Upper lobe of right lung (tissue), 1 donor: ENCODE data around the gene C2CD2L. TPM values are rescaled to one million over a fixed set of nuclear protein-coding genes. Genes with fewer than 3 reads are reported as not detected.
"Not testable (repeated sequence)": the region's sequence is repeated elsewhere in the genome, so short reads cannot be mapped to it uniquely, and the experiment has no call there.

ENCODE experiments used
- ATAC-seq: fragments of 200-7000 bp; cut with Tn5 transposase; one replicate; pipeline ENCODE4 v1.9.1; 2020; ENCODE audit warnings: mild to moderate bottlenecking, moderate library complexity
- DNase-seq: peaks from one replicate; pipeline ENCODE4 v3.0.0-alpha.2; 2020
- H3K27ac ChIP-seq: fragments of 200-600 bp; one replicate; pipeline ENCODE4 v1.8.0; 2022
- H3K27me3 ChIP-seq: fragments of 200-600 bp; one replicate; pipeline ENCODE4 v1.8.0; 2022; ENCODE audit warnings: mild to moderate bottlenecking
- H3K36me3 ChIP-seq: fragments of 200-600 bp; one replicate; pipeline ENCODE4 v1.8.0; 2022
- H3K4me1 ChIP-seq: fragments of 200-600 bp; one replicate; pipeline ENCODE4 v1.8.0; 2022
- H3K4me3 ChIP-seq: fragments of 200-600 bp; one replicate; pipeline ENCODE4 v1.8.0; 2022; ENCODE audit warnings: mild to moderate bottlenecking
- H3K9me3 ChIP-seq: fragments of 200-600 bp; one replicate; pipeline ENCODE4 v1.8.0; 2022
- intact Hi-C: fragments of 100-400 bp; cut with DNase I; formaldehyde crosslinking; loops from one replicate; pipeline ENCODE4 v1.11.0; 2022
- total RNA-seq: library from RNA; stranded (reverse); fragmentation: NEBNext Ultra II Directional; extraction: Animal tissue kit (Norgen Biotek cat#: 25700); gene quantifications from one replicate; pipeline ENCODE4 v1.2.1, GENCODE V29; 2021
- TF ChIP-seq, protein P1 (sequence below): fragments of 200-600 bp; IDR thresholded peaks from one replicate; pipeline ENCODE4 v1.8.0; 2022; ENCODE audit warnings: antibody characterized with exemption
- donor health status: DM: no; HTN: yes; CAD: no; lungs with severe emphysema.

Gene C2CD2L
- total RNA-seq, 1 donor from 2014 or later = 20.3 TPM

DNA sequence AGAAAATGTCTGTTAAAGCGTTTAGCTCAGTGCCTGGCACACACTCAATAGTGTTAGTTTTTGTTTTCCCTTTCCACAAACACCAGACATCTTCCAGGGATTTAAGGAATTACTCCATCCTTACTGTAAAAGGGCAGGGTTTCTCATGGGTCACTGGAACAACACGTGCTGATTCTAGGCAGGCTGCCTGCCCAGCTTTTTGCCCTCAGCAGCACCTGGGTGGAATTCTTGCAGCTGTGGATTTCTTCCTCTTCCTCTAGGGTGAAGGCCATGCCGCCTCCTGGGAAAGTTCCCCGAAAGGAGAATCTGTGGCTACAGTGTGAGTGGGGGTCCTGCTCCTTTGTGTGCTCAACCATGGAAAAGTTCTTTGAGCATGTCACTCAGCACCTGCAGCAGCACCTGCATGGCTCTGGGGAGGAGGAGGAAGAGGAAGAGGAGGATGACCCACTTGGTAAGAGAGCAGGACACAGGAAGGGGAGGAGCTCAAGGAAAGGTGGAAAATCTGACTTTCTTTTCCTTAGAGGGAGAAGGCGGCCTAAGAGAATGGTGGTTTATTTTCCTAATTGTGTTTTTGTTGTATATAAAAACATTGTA, 19.6 kb downstream of the C2CD2L start:
- Histone ChIP-seq H3K4me1 (peaks cover 10% of the 10 kb centered on the region), H3K4me3 (no peak overlapping the region), H3K27ac (no peak overlapping the region), H3K27me3 (no peaks in the 10 kb centered on the region), H3K36me3 (peaks cover 54% of the 10 kb centered on the region), H3K9me3 (no peaks in the 10 kb centered on the region)
- DNase-seq (no peak), ATAC-seq (no peak)
- TF ChIP-seq, protein P1, sequence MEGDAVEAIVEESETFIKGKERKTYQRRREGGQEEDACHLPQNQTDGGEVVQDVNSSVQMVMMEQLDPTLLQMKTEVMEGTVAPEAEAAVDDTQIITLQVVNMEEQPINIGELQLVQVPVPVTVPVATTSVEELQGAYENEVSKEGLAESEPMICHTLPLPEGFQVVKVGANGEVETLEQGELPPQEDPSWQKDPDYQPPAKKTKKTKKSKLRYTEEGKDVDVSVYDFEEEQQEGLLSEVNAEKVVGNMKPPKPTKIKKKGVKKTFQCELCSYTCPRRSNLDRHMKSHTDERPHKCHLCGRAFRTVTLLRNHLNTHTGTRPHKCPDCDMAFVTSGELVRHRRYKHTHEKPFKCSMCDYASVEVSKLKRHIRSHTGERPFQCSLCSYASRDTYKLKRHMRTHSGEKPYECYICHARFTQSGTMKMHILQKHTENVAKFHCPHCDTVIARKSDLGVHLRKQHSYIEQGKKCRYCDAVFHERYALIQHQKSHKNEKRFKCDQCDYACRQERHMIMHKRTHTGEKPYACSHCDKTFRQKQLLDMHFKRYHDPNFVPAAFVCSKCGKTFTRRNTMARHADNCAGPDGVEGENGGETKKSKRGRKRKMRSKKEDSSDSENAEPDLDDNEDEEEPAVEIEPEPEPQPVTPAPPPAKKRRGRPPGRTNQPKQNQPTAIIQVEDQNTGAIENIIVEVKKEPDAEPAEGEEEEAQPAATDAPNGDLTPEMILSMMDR = no peak
- intact Hi-C loops = no loop called here

DNA sequence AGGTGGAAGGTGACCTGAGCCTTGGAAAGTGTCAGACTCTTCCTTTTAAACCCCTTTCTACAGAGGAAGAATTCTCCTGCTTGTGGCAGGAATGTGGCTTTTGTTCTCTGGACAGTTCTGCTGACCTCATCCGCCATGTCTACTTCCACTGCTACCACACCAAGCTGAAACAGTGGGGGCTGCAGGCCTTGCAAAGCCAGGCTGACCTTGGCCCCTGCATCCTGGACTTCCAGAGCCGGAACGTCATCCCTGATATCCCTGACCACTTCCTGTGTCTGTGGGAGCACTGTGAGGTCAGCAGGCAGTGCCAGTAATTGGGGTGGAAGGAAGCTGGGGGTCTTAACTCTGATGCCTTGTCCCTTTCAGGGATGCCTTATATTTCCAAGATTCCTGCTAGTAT, 23.5 kb downstream of the C2CD2L start:
- no peak for DNase-seq
- Histone ChIP-seq H3K27ac (no peak overlapping the region), H3K9me3 (no peaks in the 10 kb centered on the region), H3K4me1 (peaks cover 3% of the 10 kb centered on the region), H3K27me3 (no peaks in the 10 kb centered on the region), H3K4me3 (no peak overlapping the region), H3K36me3 (peaks cover 72% of the 10 kb centered on the region)
- intact Hi-C loops = no loop called here
- ATAC-seq = no peak
- TF ChIP-seq, protein P1 = no peak

DNA sequence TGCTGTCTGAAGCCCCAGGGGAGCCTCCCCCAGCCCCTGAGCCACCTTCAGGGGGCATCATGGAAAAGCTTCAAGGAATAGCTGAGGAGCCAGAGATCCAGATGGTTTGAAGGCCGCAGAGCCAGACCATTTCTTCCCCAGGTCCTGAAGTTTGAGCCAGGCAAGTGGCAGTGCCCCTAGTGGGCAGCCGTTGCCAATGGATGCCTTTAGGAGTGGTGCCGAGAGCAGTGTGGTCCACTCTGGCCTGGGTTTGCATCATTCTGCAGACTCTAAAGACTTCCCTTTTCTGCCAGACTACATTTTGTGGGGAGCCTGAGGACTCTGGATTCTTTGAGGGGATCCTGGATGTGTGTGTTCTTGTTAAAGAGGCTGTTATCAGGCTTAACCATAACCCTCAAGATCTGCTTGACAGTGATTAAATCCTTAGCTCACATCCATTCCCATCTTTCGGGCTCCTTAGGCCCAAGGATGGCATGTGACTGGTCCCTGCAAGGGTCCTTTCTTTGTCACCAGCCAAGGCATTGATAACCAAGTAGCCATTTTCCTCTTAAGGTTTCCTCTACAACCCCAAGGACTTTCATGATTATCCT, 27.3 kb downstream of the C2CD2L start:
- TF ChIP-seq, protein P1 = peak; percentile 56
- DNase-seq = no peak
- Histone ChIP-seq H3K9me3 (no peaks in the 10 kb centered on the region), H3K4me3 (no peak overlapping the region), H3K27ac (no peak overlapping the region), H3K36me3 (peaks cover 58% of the 10 kb centered on the region), H3K27me3 (no peaks in the 10 kb centered on the region), H3K4me1 (no peaks in the 10 kb centered on the region)
- intact Hi-C loops = no loop called here
- peak; percentile 89 for ATAC-seq

DNA sequence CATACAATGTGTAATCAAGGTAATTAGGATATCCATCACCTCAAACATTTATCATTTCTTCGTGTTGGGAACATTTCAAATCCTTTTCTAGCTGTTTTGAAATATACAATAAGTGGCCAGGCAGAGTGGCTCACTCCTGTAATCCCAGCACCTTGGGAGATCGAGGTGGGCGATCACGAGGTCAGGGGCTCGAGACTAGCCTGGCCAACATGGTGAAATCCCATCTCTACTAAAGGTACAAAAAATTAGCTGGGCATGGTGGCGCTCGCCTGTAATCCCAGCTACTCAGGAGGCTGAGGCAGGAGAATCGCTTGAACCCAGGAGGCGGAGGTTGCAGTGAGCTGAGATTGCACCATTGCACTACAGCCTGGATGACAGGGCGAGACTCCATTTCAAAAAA, 32.1 kb downstream of the C2CD2L start:
- ATAC-seq, intact Hi-C loops, H3K27me3 ChIP-seq, DNase-seq, H3K4me1 ChIP-seq, H3K27ac ChIP-seq, H3K9me3 ChIP-seq, H3K4me3 ChIP-seq: not testable (repeated sequence)
- peaks cover 10% of the 10 kb centered on the region for H3K36me3 ChIP-seq

DNA sequence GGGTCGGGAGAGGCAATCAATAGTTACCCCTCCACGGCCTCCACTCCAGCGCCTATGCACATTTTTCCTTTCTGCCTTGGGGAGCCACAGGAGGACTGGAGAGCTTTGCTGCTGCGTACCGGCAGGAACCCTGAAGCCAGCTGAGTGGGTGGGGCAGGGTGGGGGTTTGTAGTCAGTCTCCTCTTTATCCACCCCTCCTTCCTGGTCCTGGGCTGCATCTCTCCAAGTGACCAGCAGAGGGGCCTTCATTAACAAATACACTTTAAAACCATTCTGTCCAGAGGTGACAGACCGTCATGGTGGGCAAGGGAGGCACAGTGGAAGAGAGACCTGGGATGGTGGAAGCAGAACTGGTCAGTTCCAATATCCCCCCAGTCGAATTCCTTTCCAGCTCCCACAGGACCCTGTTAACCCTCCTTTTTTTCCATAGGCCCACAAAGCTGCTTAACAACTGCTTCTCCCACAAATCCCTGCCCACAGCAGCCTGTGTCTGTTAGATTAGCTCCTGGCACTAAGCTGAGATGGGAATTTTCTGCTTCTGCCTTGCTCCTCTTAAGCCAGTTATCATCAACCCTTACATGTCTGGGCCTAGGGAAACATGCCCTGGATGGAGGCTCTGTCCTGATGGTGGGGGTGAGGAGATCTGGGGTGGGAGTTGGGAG, 37.8 kb downstream of the C2CD2L start:
- Histone ChIP-seq H3K9me3 (no peaks in the 10 kb centered on the region), H3K36me3 (no peaks in the 10 kb centered on the region), H3K27ac (no peak overlapping the region), H3K27me3 (peaks cover 20% of the 10 kb centered on the region), H3K4me1 (peaks cover 12% of the 10 kb centered on the region), H3K4me3 (no peak overlapping the region)
- intact Hi-C loops = no loop called here
- TF ChIP-seq, protein P1 = peak; percentile 75
- ATAC-seq (peak; percentile 90), DNase-seq (peak; percentile 55)

DNA sequence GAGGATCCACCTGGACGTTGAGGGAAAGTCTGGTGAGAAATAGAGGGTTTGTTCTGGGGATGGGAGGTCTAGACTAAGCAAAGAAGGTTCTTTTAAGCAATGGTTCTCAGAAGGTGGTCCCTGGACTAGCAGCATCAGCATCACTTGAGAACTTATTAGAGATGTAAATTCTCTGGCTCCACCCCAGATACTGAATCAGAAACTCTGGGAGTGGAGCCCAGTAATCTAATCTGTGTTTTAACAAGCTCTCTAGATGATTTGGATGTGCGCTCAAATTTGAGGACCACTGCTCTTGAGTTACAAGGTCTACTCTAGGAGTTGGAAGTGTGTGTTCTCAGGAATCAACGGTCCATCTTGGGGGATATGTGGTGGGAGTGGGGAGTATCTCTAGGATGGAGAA, 38.4 kb downstream of the C2CD2L start:
- Histone ChIP-seq H3K4me1 (peaks cover 12% of the 10 kb centered on the region), H3K36me3 (no peaks in the 10 kb centered on the region), H3K9me3 (no peaks in the 10 kb centered on the region), H3K4me3 (no peak overlapping the region), H3K27ac (no peak overlapping the region), H3K27me3 (peaks cover 23% of the 10 kb centered on the region)
- no peak for ATAC-seq
- no peak for DNase-seq
- TF ChIP-seq, protein P1 = no peak
- intact Hi-C loops = no loop called here
